Transverse colon (tissue), 3 donors: ENCODE measurements around the gene MAML1.

ENCODE experiments used
- POLR2A ChIP-seq: fragments of 450-650 bp; IDR thresholded peaks from one replicate; pipeline ENCODE4 v1.6.1; 2016; ENCODE audit warnings: antibody characterized with exemption, mild to moderate bottlenecking, moderate library complexity
- TF ChIP-seq, protein P1 (sequence below), 5 experiments: fragments of 200-600 bp in 3 of 5; fragments of 450-650 bp in 2 of 5; sonication (generic) in 3 of 5; IDR thresholded peaks; 1 replicate in 2 of 5; 2 replicates in 3 of 5; pipeline ENCODE4 v1.5.1; 2016 to 2017; ENCODE audit warnings: antibody characterized with exemption in 5 of 5, inconsistent platforms in 3 of 5, mild to moderate bottlenecking in 2 of 5, moderate library complexity in 1 of 5

DNA sequence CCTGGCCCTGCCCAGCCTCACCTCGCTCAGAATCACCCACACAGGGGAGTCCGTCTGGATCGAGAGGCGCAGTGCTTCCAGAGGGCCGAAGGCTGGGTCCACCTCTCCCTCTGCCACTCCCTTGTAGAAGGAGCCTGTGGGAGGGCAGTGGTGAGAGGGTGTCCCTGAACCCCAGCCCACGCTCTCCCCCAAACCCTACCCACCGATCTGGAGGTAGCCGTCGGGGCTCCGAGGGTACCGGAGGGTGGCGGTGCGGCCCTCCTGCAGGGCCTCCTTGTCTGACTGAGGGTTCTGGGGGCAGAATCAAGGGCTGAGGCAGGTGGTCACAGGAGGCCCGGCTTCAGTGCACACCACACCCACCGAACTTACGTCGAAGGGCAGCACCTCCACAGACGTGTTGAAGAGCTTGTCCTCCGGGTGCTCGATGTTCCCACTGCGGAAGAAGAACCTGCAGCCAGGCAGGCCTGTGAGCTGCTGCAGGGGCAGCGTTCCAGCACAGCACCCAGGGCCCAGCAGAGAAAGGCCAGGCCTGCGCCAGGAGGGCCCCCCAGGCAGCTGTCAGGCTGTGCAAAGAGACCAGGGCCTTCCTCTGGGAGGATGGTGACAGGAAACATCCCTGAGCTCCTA is 65.6 kb downstream of the MAML1 start:
- TF ChIP-seq, protein P1, sequence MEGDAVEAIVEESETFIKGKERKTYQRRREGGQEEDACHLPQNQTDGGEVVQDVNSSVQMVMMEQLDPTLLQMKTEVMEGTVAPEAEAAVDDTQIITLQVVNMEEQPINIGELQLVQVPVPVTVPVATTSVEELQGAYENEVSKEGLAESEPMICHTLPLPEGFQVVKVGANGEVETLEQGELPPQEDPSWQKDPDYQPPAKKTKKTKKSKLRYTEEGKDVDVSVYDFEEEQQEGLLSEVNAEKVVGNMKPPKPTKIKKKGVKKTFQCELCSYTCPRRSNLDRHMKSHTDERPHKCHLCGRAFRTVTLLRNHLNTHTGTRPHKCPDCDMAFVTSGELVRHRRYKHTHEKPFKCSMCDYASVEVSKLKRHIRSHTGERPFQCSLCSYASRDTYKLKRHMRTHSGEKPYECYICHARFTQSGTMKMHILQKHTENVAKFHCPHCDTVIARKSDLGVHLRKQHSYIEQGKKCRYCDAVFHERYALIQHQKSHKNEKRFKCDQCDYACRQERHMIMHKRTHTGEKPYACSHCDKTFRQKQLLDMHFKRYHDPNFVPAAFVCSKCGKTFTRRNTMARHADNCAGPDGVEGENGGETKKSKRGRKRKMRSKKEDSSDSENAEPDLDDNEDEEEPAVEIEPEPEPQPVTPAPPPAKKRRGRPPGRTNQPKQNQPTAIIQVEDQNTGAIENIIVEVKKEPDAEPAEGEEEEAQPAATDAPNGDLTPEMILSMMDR (IDR thresholded peaks at IDR 0.05), result no peak
- no peak for TF ChIP-seq POLR2A
